Nephron progenitor cell (in vitro differentiated cells): ENCODE measurements around the gene ZSWIM6.

Experiments used
- DNase-seq: peaks from one replicate; pipeline ENCODE4 v3.0.0; 2021
- H3K27ac Mint-ChIP-seq: 2 replicates; pipeline ENCODE4 v1.8.0; 2021; ENCODE audit warnings: mild to moderate bottlenecking, moderate library complexity, mixed read lengths
- H3K27me3 Mint-ChIP-seq: 2 replicates; pipeline ENCODE4 v1.8.0; 2021; ENCODE audit warnings: mild to moderate bottlenecking, low read depth, mixed read lengths; ENCODE audit not compliant: poor library complexity
- H3K36me3 Mint-ChIP-seq: 2 replicates; pipeline ENCODE4 v1.8.0; 2021; ENCODE audit warnings: low read depth, mixed read lengths
- H3K4me1 Mint-ChIP-seq: 2 replicates; pipeline ENCODE4 v1.8.0; 2021; ENCODE audit warnings: mixed read lengths
- H3K4me3 Mint-ChIP-seq: 2 replicates; pipeline ENCODE4 v1.8.0; 2021; ENCODE audit warnings: mild to moderate bottlenecking, moderate library complexity, mixed read lengths
- H3K9me3 Mint-ChIP-seq: 2 replicates; pipeline ENCODE4 v1.8.0; 2021; ENCODE audit warnings: mild to moderate bottlenecking, moderate library complexity, mixed read lengths
- CTCF ChIP-seq: fragments of 200-600 bp; sonication (generic); IDR thresholded peaks from 2 replicates; pipeline ENCODE4 v1.5.0; 2021; ENCODE audit warnings: antibody characterized with exemption

The ZSWIM6 gene

DNA sequence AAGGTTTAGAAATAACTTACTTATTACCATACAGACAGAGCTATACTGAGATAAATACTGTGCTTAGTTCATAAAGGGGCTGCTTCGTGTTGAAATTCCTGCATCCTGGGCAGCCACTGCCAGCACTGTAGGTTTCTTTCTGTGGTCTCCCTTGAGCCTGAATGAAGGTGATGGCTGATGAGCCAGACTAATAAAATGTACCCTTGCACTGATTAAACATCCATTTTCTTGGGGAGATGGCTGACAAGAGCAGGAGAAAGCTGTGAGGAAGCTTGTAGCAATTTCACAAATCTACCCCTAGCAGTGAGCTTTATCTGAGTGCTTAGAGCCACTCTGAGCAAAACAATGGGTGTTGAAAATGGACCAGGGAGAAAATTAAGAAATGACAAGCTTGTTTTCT is 23.3 kb upstream of the ZSWIM6 start:
- no peak for DNase-seq
- peaks cover 29% of the 10 kb centered on the region for H3K4me1 Mint-ChIP-seq
- H3K4me3 Mint-ChIP-seq: no peak overlapping the region
- no peaks in the 10 kb centered on the region for H3K36me3 Mint-ChIP-seq
- no peaks in the 10 kb centered on the region for H3K9me3 Mint-ChIP-seq
- no peak for TF ChIP-seq CTCF
- H3K27me3 Mint-ChIP-seq: peaks cover 12% of the 10 kb centered on the region
- peak overlapping the region; percentile 92 for H3K27ac Mint-ChIP-seq

GRCh38 chr5:61309115-61309514 is 22.9 kb upstream of the ZSWIM6 start:
- Mint-ChIP-seq H3K4me3 (no peak overlapping the region), H3K27ac (peak overlapping the region; percentile 92), H3K27me3 (peaks cover 12% of the 10 kb centered on the region), H3K9me3 (no peaks in the 10 kb centered on the region), H3K4me1 (peaks cover 29% of the 10 kb centered on the region), H3K36me3 (no peaks in the 10 kb centered on the region)
- no peak for DNase-seq
- no peak for TF ChIP-seq CTCF

GRCh38 chr5:61311056-61311610 is 20.9 kb upstream of the ZSWIM6 start:
- Mint-ChIP-seq H3K27me3 (peaks cover 18% of the 10 kb centered on the region), H3K4me1 (peaks cover 29% of the 10 kb centered on the region)
- no peak for DNase-seq

DNA sequence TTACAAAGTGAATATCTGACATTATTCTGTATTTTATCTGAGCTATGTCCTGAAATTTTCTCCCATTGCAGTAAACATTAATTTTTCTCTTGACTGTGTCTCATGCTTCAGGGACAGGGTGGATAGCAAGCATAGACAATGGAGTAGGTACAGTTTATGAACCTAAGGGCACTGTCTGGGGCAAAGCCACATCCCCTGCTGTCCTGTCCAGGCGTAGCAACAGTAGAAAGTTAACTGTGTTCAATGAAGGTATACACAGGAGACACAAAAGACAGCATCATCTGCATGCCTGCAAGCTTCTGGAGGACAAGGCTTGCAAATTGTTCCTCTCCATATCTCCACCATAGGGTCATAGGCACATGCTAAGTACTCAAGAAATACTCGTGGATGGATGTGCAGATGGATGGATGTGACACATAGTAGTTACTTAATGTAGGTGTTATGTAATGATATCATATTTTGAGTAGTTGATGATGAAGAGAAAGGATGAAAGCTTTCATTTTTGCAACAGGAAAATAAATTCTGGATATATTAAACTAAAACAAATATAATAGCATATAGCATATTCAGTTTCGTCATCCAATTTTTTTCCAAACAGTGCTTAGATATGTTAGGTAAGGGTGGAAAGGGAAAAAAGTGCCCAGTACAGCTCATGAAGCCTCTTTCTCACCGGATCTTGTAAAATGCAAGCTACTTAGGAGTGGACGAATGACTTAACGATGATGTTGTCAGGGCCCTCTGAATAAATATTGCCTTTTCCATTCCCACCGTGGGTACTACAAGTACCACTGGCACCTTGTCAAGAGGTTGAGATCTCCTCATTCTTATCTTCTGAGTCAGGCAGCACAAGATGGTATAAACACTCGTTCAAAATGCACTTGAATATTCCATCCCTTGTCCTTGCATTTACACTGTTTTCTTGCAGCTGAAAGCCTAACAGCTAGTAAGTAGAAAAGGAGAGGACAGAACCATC is 19.9 kb upstream of the ZSWIM6 start:
- peaks cover 15% of the 10 kb centered on the region for H3K27me3 Mint-ChIP-seq
- H3K4me1 Mint-ChIP-seq: peaks cover 21% of the 10 kb centered on the region
- no peak overlapping the region for H3K4me3 Mint-ChIP-seq
- H3K36me3 Mint-ChIP-seq: no peaks in the 10 kb centered on the region
- TF ChIP-seq CTCF: no peak
- no peaks in the 10 kb centered on the region for H3K9me3 Mint-ChIP-seq
- no peak overlapping the region for H3K27ac Mint-ChIP-seq
- no peak for DNase-seq

More at GRCh38 chr5:61311056-61311610, 20.9 kb upstream of the ZSWIM6 start:
- Mint-ChIP-seq H3K27ac (no peak overlapping the region), H3K36me3 (no peaks in the 10 kb centered on the region), H3K9me3 (no peaks in the 10 kb centered on the region), H3K4me3 (no peak overlapping the region)
- no peak for TF ChIP-seq CTCF

DNA sequence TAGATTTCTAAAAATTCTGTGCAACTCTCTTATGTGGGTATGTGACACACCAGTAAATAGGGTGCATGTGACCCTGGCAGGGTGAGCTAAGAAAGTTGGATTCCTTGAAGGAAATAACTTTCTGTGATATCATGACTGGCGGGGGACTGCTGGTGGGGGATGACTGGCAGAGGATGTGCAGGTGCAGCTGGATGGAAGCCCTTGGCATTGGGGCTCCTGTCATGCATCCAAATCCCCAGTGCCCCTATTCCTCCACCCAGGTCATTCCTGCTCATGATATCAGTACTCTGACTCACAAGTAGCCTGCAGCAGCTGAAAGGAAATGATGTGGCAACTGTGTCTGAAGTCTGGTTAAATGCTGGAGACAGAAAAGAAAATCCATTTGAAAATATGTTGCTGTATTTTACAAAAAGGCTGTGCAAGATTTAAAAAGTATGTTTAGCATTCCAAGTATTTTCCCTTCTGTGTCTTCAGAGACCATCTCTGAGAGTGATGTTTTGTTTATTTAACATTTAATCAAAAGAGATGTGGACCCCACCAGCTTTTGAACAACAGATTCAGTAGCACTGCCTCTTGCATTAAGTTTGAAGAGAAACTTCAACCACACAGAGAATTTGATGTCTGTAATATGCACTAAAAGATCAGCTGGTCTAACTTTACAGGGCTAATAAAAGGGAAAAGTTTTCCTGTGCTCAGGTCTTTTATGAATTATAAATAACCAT is 17.9 kb upstream of the ZSWIM6 start:
- no peaks in the 10 kb centered on the region for H3K36me3 Mint-ChIP-seq
- no peak overlapping the region for H3K4me3 Mint-ChIP-seq

More for the DNA sequence above, 17.9 kb upstream of the ZSWIM6 start:
- no peaks in the 10 kb centered on the region for H3K9me3 Mint-ChIP-seq
- peaks cover 4% of the 10 kb centered on the region for H3K4me1 Mint-ChIP-seq
- no peak for DNase-seq
- no peak for TF ChIP-seq CTCF
- no peak overlapping the region for H3K27ac Mint-ChIP-seq
- H3K27me3 Mint-ChIP-seq: peaks cover 12% of the 10 kb centered on the region
